Brain microvascular endothelial cell (primary cell): Measurements from ENCODE around the gene CDKN2D.

Experiments
- DNase-seq: peaks from one replicate; pipeline ENCODE4 v3.0.0-alpha.2; 2020
- H3K27ac ChIP-seq: fragments of 250-450 bp; sonication (Bioruptor Pico); 2 replicates; pipeline ENCODE4 v1.5.1; 2020; ENCODE audit warnings: mild to moderate bottlenecking, moderate library complexity
- H3K27me3 ChIP-seq: fragments of 250-450 bp; sonication (Bioruptor Pico); replicated peaks from 2 replicates; pipeline ENCODE4 v1.5.1; 2020; ENCODE audit warnings: mild to moderate bottlenecking
- H3K36me3 ChIP-seq: fragments of 250-450 bp; sonication (Bioruptor Pico); replicated peaks from 2 replicates; pipeline ENCODE4 v1.5.1; 2020; ENCODE audit warnings: mild to moderate bottlenecking
- H3K4me3 ChIP-seq: 2 replicates; pipeline ENCODE4 v1.5.1; 2011; ENCODE audit warnings: low read depth, mild to moderate bottlenecking, control low read depth, low read length, moderate library complexity
- CTCF ChIP-seq: IDR thresholded peaks from 2 replicates; pipeline ENCODE4 v1.5.1; 2011; ENCODE audit warnings: low read depth, mild to moderate bottlenecking, moderate library complexity, low read length, control low read depth, inconsistent platforms; ENCODE audit errors: missing control alignments
- in situ Hi-C: cut with HindIII; loops from 2 replicates; pipeline ENCODE4 v1.10.0; 2017; ENCODE audit warnings: low sequenced_read_pairs, low pct_ligation_motif_present

The CDKN2D gene

GRCh38 chr19:10525636-10526035 lies 43.1 kb downstream of the CDKN2D start:
- TF ChIP-seq CTCF: no peak
- DNase-seq: no peak
- H3K36me3 ChIP-seq: no peaks in the 10 kb centered on the region
- no peak overlapping the region for H3K27ac ChIP-seq
- H3K4me3 ChIP-seq: no peak overlapping the region
- in situ Hi-C loops: no loop called here
- no peaks in the 10 kb centered on the region for H3K27me3 ChIP-seq

- H3K36me3 ChIP-seq: no peaks in the 10 kb centered on the region
- no peak overlapping the region for H3K27ac ChIP-seq
- no peak overlapping the region for H3K4me3 ChIP-seq
- in situ Hi-C loops: no loop called here
- H3K27me3 ChIP-seq: peaks cover 4% of the 10 kb centered on the region
- DNase-seq: no peak
- no peak for TF ChIP-seq CTCF
These were observed 45.6 kb downstream of the CDKN2D start for GRCh38 chr19:10523135-10523636.

- DNase-seq: no peak
- Histone ChIP-seq H3K27me3 (peaks cover 4% of the 10 kb centered on the region), H3K27ac (no peak overlapping the region), H3K4me3 (no peak overlapping the region), H3K36me3 (no peaks in the 10 kb centered on the region)
- in situ Hi-C loops: no loop called here
- TF ChIP-seq CTCF: no peak
These were observed 47.2 kb downstream of the CDKN2D start for GRCh38 chr19:10521461-10522171.

GRCh38 chr19:10520652-10521318 lies 48.0 kb downstream of the CDKN2D start:
- no peak for TF ChIP-seq CTCF
- in situ Hi-C loops: no loop called here
- no peak overlapping the region for H3K4me3 ChIP-seq
- DNase-seq: no peak
- no peaks in the 10 kb centered on the region for H3K36me3 ChIP-seq
- H3K27me3 ChIP-seq: peaks cover 4% of the 10 kb centered on the region
- no peak overlapping the region for H3K27ac ChIP-seq

- in situ Hi-C loops: no loop called here
- Histone ChIP-seq H3K4me3 (no peak overlapping the region), H3K36me3 (no peaks in the 10 kb centered on the region), H3K27me3 (peaks cover 4% of the 10 kb centered on the region), H3K27ac (no peak overlapping the region)
- TF ChIP-seq CTCF: no peak
- DNase-seq: no peak
These were observed 49.4 kb downstream of the CDKN2D start for GRCh38 chr19:10519421-10519820.
